Ovary (tissue), 9 donors: Measurements from ENCODE around the gene TDRKH. TPM values are rescaled to one million over a fixed set of nuclear protein-coding genes. Genes with fewer than 3 reads are reported as not detected.

Experiments
- DNase-seq, 5 donors: peaks; one replicate each; pipeline ENCODE4 v3.0.0-alpha.2; 2019 to 2020
- H3K27ac ChIP-seq, 2 donors: fragments of 200-600 bp; one replicate each; pipeline versions ENCODE4 v1.5.1 to v1.8.0; 2019 to 2022
- H3K27me3 ChIP-seq: fragments of 200-600 bp; one replicate; pipeline ENCODE4 v1.8.0; 2022
- H3K36me3 ChIP-seq: fragments of 200-600 bp; sonication (generic); one replicate; pipeline ENCODE4 v1.5.1; 2019
- H3K4me1 ChIP-seq: one replicate; pipeline ENCODE4 v1.8.1; 2013; ENCODE audit warnings: mild to moderate bottlenecking, moderate library complexity; ENCODE audit not compliant: insufficient read depth
- H3K4me3 ChIP-seq: fragments of 200-600 bp; sonication (generic); one replicate; pipeline ENCODE4 v1.5.1; 2017
- H3K9me3 ChIP-seq, 2 donors: fragments of 200-600 bp in 1 of 2; sonication (generic) in 1 of 2; one replicate each; pipeline versions ENCODE4 v1.5.1 to v1.8.1; 2013 to 2019; ENCODE audit warnings: mild to moderate bottlenecking in 1 of 2, moderate library complexity in 1 of 2
- EP300 ChIP-seq: sonication (generic); formaldehyde crosslinking; IDR thresholded peaks from one replicate; pipeline ENCODE4 v1.6.1; 2017; ENCODE audit warnings: antibody characterized with exemption
- POLR2A ChIP-seq: fragments of 450-650 bp; IDR thresholded peaks from one replicate; pipeline ENCODE4 v1.6.1; 2017; ENCODE audit warnings: antibody characterized with exemption, mild to moderate bottlenecking, moderate library complexity
- whole genome bisulfite sequencing, 3 donors: extraction: QIAGEN DNeasy Blood & Tissue Kit in 1 of 3; methylation state at CpG; one replicate each; pipeline versions ENCODE4 v1.1.5 to v1.1.7; 2013 to 2017; 5-methylcytosine and 5-hydroxymethylcytosine counted together
- intact Hi-C, 4 donors: fragments of 100-400 bp; cut with DNase I; formaldehyde crosslinking; loops; one replicate each; pipeline versions ENCODE4 v1.11.0 to v1.15.1; 2022 to 2023
- polyA plus RNA-seq, 2 donors: library from polyadenylated mRNA; stranded (reverse); fragments of 200-250 nt in 1 of 2; fragments of 350-450 nt in 1 of 2; fragmentation: Illumina TruSeq in 1 of 2; extraction: RNeasy Lipid Tissue Mini Kit (QIAGEN cat#74804) in 1 of 2; gene quantifications; one replicate each; pipeline ENCODE4 v1.2.3, GENCODE V29; 2013 to 2014
- total RNA-seq, 7 donors: library from RNA; depleted of rRNA in 2 of 7; stranded (reverse); fragments of >200 nt in 2 of 7; fragmentation: NEBNext Ultra II Directional in 3 of 7; extraction: Animal tissue kit (Norgen Biotek cat#: 25700) in 3 of 7; gene quantifications; one replicate each; pipeline versions ENCODE4 v1.1.0 to v1.2.4, GENCODE V29; 2016 to 2023
- TF ChIP-seq, protein P1 (sequence below), 3 donors: fragments of 450-650 bp in 2 of 3; fragments of 200-600 bp in 1 of 3; IDR thresholded peaks; one replicate each; pipeline versions ENCODE4 v1.5.1 to v1.8.0; 2016 to 2022; ENCODE audit warnings: antibody characterized with exemption in 3 of 3, mild to moderate bottlenecking in 1 of 3
- donor health status: DM: no; HTN: no; CAD: no; lungs with moderate emphysema.
- donor health status: DM: no; HTN: no; CAD: no.
- donor health status: Bipolar disorder and iron deficiency.
- donor health status: DM: yes; HTN: yes; CAD: no.
- donor health status: DM: no; HTN: no; CAD: no.
- donor health status: DM: yes; HTN: yes; CAD: no.

The TDRKH gene
- total and polyA plus RNA-seq, 9 donors = 1.5 to 6.6 (median 3.2) TPM

DNA sequence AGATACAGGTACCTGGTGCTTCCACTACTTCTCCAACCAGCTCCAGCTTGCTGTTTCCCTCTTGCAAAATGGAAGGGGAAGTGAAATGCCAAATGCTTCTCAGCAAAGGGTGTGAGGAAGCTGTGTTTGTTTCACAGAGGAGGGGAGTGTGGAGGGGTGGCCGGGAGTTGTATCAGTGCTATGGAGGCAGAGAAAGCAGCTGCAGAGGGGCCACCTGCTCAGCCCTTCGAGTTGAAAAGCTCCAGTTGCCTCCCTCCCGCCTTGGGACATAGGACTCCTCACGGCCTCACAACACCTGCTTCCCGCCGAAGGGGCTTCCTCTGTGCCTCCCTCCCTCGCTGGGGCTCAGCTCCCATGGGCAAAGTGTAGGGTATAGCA lies 27.0 kb upstream of the TDRKH start:
- Histone ChIP-seq H3K27me3 (no peaks in the 10 kb centered on the region), H3K36me3 (no peaks in the 10 kb centered on the region), H3K4me1 (no peaks in the 10 kb centered on the region), H3K27ac (no peak overlapping the region), H3K9me3 (no peaks in the 10 kb centered on the region), H3K4me3 (no peak overlapping the region)
- TF ChIP-seq EP300 (no peak), POLR2A (no peak)
- TF ChIP-seq, protein P1, sequence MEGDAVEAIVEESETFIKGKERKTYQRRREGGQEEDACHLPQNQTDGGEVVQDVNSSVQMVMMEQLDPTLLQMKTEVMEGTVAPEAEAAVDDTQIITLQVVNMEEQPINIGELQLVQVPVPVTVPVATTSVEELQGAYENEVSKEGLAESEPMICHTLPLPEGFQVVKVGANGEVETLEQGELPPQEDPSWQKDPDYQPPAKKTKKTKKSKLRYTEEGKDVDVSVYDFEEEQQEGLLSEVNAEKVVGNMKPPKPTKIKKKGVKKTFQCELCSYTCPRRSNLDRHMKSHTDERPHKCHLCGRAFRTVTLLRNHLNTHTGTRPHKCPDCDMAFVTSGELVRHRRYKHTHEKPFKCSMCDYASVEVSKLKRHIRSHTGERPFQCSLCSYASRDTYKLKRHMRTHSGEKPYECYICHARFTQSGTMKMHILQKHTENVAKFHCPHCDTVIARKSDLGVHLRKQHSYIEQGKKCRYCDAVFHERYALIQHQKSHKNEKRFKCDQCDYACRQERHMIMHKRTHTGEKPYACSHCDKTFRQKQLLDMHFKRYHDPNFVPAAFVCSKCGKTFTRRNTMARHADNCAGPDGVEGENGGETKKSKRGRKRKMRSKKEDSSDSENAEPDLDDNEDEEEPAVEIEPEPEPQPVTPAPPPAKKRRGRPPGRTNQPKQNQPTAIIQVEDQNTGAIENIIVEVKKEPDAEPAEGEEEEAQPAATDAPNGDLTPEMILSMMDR (IDR thresholded peaks at IDR 0.05) = no peak
- intact Hi-C loops = no loop called here
- no peak for DNase-seq
- 35 to 45% (median 35%) methylated on average over 7 of the region's 7 CpGs for WGBS, 3 donors

DNA sequence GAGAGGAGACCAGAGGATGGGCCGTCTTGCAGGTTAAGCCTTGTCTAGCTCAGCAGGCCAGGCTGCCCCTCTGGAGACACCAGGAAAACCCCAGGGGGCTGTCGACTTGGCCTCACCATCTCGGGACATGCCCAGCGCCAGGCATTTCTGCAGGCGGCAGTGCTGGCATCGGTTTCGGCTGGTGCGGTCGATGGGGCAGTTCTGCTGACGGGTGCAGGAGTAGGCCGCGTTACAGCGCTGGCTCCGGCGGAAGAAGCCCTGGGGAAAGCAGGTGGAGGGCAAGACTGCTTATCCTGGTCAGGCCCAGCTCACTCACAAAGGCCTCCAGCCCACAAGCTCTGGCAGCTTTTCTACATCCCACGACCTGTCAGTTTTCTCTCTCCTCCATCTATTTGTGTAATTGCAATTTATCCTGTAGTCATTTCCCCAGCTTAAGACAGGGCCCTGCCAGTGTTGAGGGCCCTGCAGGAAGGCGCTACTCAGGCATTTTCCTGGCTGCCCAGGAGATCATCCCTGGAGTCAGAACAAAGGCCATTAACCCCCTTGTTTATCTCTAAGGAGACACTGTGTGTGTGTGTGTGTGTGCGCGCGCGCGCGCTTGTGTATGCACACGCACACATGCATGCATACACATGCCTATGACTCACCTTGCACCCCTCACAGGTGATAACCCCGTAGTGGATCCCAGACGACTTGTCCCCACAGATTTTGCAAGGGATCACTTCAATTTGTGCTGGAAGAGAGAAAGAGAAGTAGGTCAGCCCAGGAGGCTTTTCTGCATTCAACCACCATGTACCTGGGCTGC lies 26.4 kb upstream of the TDRKH start:
- Histone ChIP-seq H3K4me1 (no peaks in the 10 kb centered on the region), H3K4me3 (no peak overlapping the region), H3K27ac (no peak overlapping the region), H3K9me3 (no peaks in the 10 kb centered on the region), H3K36me3 (no peaks in the 10 kb centered on the region), H3K27me3 (no peaks in the 10 kb centered on the region)
- WGBS, 3 donors = 74 to 76% (median 76%) methylated on average over 26 of the region's 26 CpGs
- TF ChIP-seq, protein P1 (IDR thresholded peaks at IDR 0.05) = no peak
- TF ChIP-seq EP300 (no peak), POLR2A (no peak)
- intact Hi-C loops = no loop called here
- no peak for DNase-seq

DNA sequence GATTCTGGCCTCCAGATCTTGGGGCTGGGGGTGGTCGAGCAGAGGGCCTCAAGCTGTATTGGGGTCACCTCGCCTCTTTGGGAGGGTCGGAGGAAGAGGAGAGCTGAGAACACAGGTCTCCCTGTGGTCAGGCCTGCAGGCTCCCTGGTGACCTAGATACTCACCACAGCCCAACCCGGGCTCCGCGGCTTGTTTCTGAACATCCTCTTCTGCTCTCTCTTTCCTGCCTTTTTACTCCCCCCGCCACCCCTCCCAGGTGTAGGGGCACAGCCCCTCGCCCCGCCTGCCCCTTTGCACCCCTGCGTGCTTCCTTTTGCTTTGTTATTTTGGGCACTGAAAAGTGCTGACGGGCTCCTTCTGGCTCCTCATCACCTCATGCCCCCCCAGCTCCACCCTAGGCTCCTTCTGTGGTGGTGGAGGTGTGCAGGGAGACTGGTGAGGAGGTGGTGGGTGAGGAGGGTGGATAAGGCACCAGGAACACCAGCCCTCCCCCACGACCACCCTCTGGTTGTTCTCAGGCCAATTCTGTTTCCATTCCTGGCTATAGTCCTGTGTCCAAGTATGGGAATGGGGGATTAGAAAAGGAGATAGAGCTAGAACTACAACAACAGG lies 25.5 kb upstream of the TDRKH start:
- Histone ChIP-seq H3K36me3 (no peaks in the 10 kb centered on the region), H3K9me3 (no peaks in the 10 kb centered on the region), H3K4me3 (no peak overlapping the region), H3K27me3 (no peaks in the 10 kb centered on the region), H3K4me1 (no peaks in the 10 kb centered on the region), H3K27ac (no peak overlapping the region)
- WGBS, 3 donors = 76 to 78% (median 77%) methylated on average over 12 of the region's 12 CpGs
- TF ChIP-seq, protein P1 (IDR thresholded peaks at IDR 0.05) = no peak
- TF ChIP-seq POLR2A = no peak
- no peak for TF ChIP-seq EP300
- intact Hi-C loops = no loop called here
- DNase-seq = no peak

DNA sequence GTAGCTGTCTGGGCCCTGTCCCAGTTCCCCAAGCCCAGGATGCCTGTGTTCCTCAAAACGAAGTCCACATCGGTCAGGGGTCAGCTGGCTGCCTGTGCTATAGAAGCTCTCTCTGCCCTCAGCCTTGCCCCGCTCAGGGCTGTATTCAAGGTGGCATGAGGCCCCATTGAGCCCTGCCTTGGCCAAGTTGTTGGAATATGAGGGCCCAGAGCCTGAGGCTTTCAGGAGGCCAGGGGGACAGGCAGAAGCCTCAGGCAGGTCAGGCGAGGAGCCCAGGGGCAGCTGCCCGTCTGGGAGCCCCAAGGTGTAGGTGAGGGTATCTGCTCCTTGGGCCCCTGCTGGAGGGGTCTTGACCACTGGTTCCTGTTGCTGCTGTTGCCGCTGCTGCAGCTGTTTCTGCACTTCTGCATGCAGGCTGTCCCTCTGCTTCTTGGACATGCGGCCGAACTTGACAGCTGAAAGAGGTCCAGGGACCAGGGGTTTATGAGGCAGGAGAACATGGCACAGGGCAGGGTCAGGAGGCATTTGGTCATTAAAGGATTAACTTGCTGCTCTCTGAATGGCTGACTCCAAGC lies 24.8 kb upstream of the TDRKH start:
- no peak for DNase-seq
- Histone ChIP-seq H3K4me3 (no peak overlapping the region), H3K4me1 (no peaks in the 10 kb centered on the region), H3K27me3 (no peaks in the 10 kb centered on the region), H3K9me3 (no peaks in the 10 kb centered on the region), H3K36me3 (no peaks in the 10 kb centered on the region), H3K27ac (no peak overlapping the region)
- intact Hi-C loops = no loop called here
- TF ChIP-seq EP300 (no peak), POLR2A (no peak)
- TF ChIP-seq, protein P1 (IDR thresholded peaks at IDR 0.05) = no peak
- WGBS, 3 donors = 82 to 89% (median 88%) methylated on average over 4 to 8 of the region's 8 CpGs
